Liver (tissue), 9 donors: ENCODE results near the gene DNAJC15. TPM values are rescaled to one million over a fixed set of nuclear protein-coding genes. Genes with fewer than 3 reads are reported as not detected.

ENCODE experiments used
- DNase-seq: peaks from one replicate; pipeline ENCODE4 v3.0.0-alpha.2; 2017; ENCODE audit warnings: low spot score
- H3K27ac ChIP-seq, 2 donors: one replicate each; pipeline ENCODE4 v1.7.0; 2013; ENCODE audit warnings: inconsistent platforms in 2 of 2, low read length in 2 of 2, control low read depth in 1 of 2, low read depth in 1 of 2, mild to moderate bottlenecking in 1 of 2
- H3K27me3 ChIP-seq, 4 donors: one replicate each; pipeline versions ENCODE4 v1.6.1 to v1.7.0; 2013; ENCODE audit warnings: low read length in 3 of 4, inconsistent platforms in 1 of 4, mild to moderate bottlenecking in 1 of 4, moderate library complexity in 1 of 4; ENCODE audit not compliant: control insufficient read depth in 4 of 4, insufficient read depth in 4 of 4
- H3K36me3 ChIP-seq, 4 donors: one replicate each; pipeline versions ENCODE4 v1.6.1 to v1.7.0; 2013; ENCODE audit warnings: low read length in 3 of 4, mild to moderate bottlenecking in 3 of 4, low read depth in 1 of 4, moderate library complexity in 1 of 4; ENCODE audit not compliant: control insufficient read depth in 4 of 4, insufficient read depth in 3 of 4
- H3K4me1 ChIP-seq, 4 donors: one replicate each; pipeline versions ENCODE4 v1.6.1 to v1.7.0; 2013; ENCODE audit warnings: low read length in 3 of 4, mild to moderate bottlenecking in 3 of 4, moderate library complexity in 1 of 4; ENCODE audit not compliant: control insufficient read depth in 4 of 4, insufficient read depth in 4 of 4
- H3K4me3 ChIP-seq, 3 donors: one replicate each; pipeline versions ENCODE4 v1.6.1 to v1.7.0; 2013; ENCODE audit warnings: low read length in 3 of 3, control low read depth in 1 of 3, low read depth in 1 of 3, mild to moderate bottlenecking in 1 of 3
- H3K9ac ChIP-seq, 2 donors: one replicate each; pipeline ENCODE4 v1.7.0; 2013; ENCODE audit warnings: low read length in 2 of 2, mild to moderate bottlenecking in 2 of 2, moderate library complexity in 2 of 2, control low read depth in 1 of 2, low read depth in 1 of 2
- H3K9me3 ChIP-seq, 4 donors: one replicate each; pipeline versions ENCODE4 v1.6.1 to v1.7.0; 2013; ENCODE audit warnings: low read length in 3 of 4; ENCODE audit not compliant: control insufficient read depth in 4 of 4
- ATF3 ChIP-seq: IDR thresholded peaks from 2 replicates; pipeline ENCODE4 v1.6.1; 2016; ENCODE audit warnings: antibody characterized with exemption
- CTCF ChIP-seq: fragments of 150-350 bp; IDR thresholded peaks from 2 replicates; pipeline ENCODE4 v1.5.1; 2017; ENCODE audit warnings: improper control_type of control experiment, low read depth, low read length; ENCODE audit not compliant: missing input control
- EGR1 ChIP-seq, 2 donors: IDR thresholded peaks; 2 replicates each; pipeline ENCODE4 v1.6.1; 2016 to 2018; ENCODE audit warnings: antibody characterized with exemption in 2 of 2, low read depth in 2 of 2
- FOXA1 ChIP-seq: IDR thresholded peaks from 2 replicates; pipeline ENCODE4 v1.6.1; 2016; ENCODE audit warnings: antibody characterized with exemption
- FOXA2 ChIP-seq: IDR thresholded peaks from 2 replicates; pipeline ENCODE4 v1.6.1; 2016; ENCODE audit warnings: antibody characterized with exemption
- HNF4A ChIP-seq, 2 donors: conservative IDR thresholded peaks; 2 replicates each; pipeline ENCODE4 v1.6.1; 2016; ENCODE audit warnings: antibody characterized with exemption in 2 of 2, mild to moderate bottlenecking in 2 of 2
- JUND ChIP-seq, 2 donors: IDR thresholded peaks; 2 replicates each; pipeline ENCODE4 v1.6.1; 2016; ENCODE audit warnings: antibody characterized with exemption in 2 of 2
- MAX ChIP-seq: IDR thresholded peaks from 2 replicates; pipeline ENCODE4 v1.6.1; 2016; ENCODE audit warnings: antibody characterized with exemption
- RAD21 ChIP-seq, 2 donors: IDR thresholded peaks; 2 replicates each; pipeline ENCODE4 v1.6.1; 2016; ENCODE audit warnings: antibody characterized with exemption in 2 of 2, mild to moderate bottlenecking in 2 of 2
- RXRA ChIP-seq, 2 donors: IDR thresholded peaks; 2 replicates each; pipeline ENCODE4 v1.6.1; 2017 to 2018; ENCODE audit warnings: antibody characterized with exemption in 2 of 2, mild to moderate bottlenecking in 1 of 2
- SP1 ChIP-seq: IDR thresholded peaks from 2 replicates; pipeline ENCODE4 v1.6.1; 2018; ENCODE audit warnings: antibody characterized with exemption, mild to moderate bottlenecking
- YY1 ChIP-seq: IDR thresholded peaks from 2 replicates; pipeline ENCODE4 v1.6.1; 2016; ENCODE audit warnings: antibody characterized with exemption, mild to moderate bottlenecking
- WGBS: extraction: QIAGEN DNeasy Blood & Tissue Kit; methylation state at CpG from one replicate; pipeline ENCODE4 v1.1.7; 2013; 5-methylcytosine and 5-hydroxymethylcytosine counted together
- polyA plus RNA-seq, 2 donors: library from polyadenylated mRNA; stranded (reverse) in 1 of 2; unstranded in 1 of 2; fragments of 200-250 nt in 1 of 2; fragments of >200 nt in 1 of 2; fragmentation: Nextera tagmentation in 1 of 2; extraction: Ambion mirVana in 1 of 2; gene quantifications; one replicate each; pipeline versions ENCODE4 v1.2.1 to v1.2.3, GENCODE V29; 2013 to 2015
- total RNA-seq, 2 donors: library from RNA; depleted of rRNA; stranded (reverse); fragments of >200 nt; gene quantifications; one replicate each; pipeline ENCODE4 v1.2.3, GENCODE V29; 2014
- donor health status: healthy.
- donor health status: healthy.
- donor health status: healthy.
- donor health status: healthy.
- donor health status: healthy.

DNAJC15 gene
- total and polyA plus RNA-seq, 4 donors = 5.8 to 55.4 (median 14.0) TPM

- TF ChIP-seq YY1 (no peak), CTCF (no peak), FOXA2 (no peak), SP1 (no peak), MAX (no peak)
- Histone ChIP-seq H3K4me1 (no peaks in the 10 kb centered on the region), H3K4me3 (no peak overlapping the region), H3K9me3 (no peaks in the 10 kb centered on the region), H3K36me3 (no peaks in the 10 kb centered on the region), H3K27me3 (no peaks in the 10 kb centered on the region), H3K9ac (no peak overlapping the region), H3K27ac (no peak overlapping the region)
- WGBS = over 99% methylated on average over 3 of the region's 3 CpGs
- DNase-seq = no peak
Observed at GRCh38 chr13:43080199-43080598, 56.8 kb downstream of the DNAJC15 start.

- 96% methylated on average over 2 of the region's 2 CpGs for WGBS
- no peak overlapping the region for H3K27ac ChIP-seq
- H3K4me1 ChIP-seq = no peaks in the 10 kb centered on the region
- TF ChIP-seq ATF3 (no peak), MAX (no peak), JUND (IDR thresholded peaks at IDR 0.05) (no peak), CTCF (no peak), EGR1 (IDR thresholded peaks at IDR 0.05; ENCODE audit: low read depth in 2 of 2) (no peak), FOXA1 (no peak), RAD21 (IDR thresholded peaks at IDR 0.05) (no peak), HNF4A (conservative IDR thresholded peaks at IDR 0.05) (no peak), SP1 (no peak), RXRA (IDR thresholded peaks at IDR 0.05) (no peak)
- H3K27me3 ChIP-seq = no peaks in the 10 kb centered on the region
- no peak for DNase-seq
- no peak overlapping the region for H3K9ac ChIP-seq
- no peak overlapping the region for H3K4me3 ChIP-seq
- H3K9me3 ChIP-seq = no peaks in the 10 kb centered on the region
- H3K36me3 ChIP-seq = no peaks in the 10 kb centered on the region
Observed at GRCh38 chr13:43081866-43082265, 58.5 kb downstream of the DNAJC15 start.

- Histone ChIP-seq H3K27me3 (no peaks in the 10 kb centered on the region), H3K9ac (no peak overlapping the region)
- TF ChIP-seq SP1 (no peak), FOXA1 (no peak)
Observed at GRCh38 chr13:43083750-43084149, 60.4 kb downstream of the DNAJC15 start.

More at GRCh38 chr13:43083750-43084149, 60.4 kb downstream of the DNAJC15 start:
- Histone ChIP-seq H3K4me1 (peaks cover 0 to 7% (median 2%) of the 10 kb centered on the region in 4 donors), H3K4me3 (no peak overlapping the region), H3K9me3 (no peaks in the 10 kb centered on the region), H3K36me3 (no peaks in the 10 kb centered on the region), H3K27ac (no peak overlapping the region)
- DNase-seq = no peak
